Measurements from ENCODE around the gene HTR4. TPM values are rescaled to one million over a fixed set of nuclear protein-coding genes. Genes with fewer than 3 reads are reported as not detected.

HTR4 gene
- total RNA-seq, 1 donor from 2014 or later: not detected

- Histone ChIP-seq H2AFZ (replicated peaks) (no peak overlapping the region), H3K9me3 (ENCODE audit: low read depth) (no peaks in the 10 kb centered on the region), H3K36me3 (no peaks in the 10 kb centered on the region), H3F3A (ENCODE audit: low read depth) (no peaks in the 10 kb centered on the region), H3K9ac (no peak overlapping the region), H4K20me1 (ENCODE audit: low read depth) (no peaks in the 10 kb centered on the region), H3K4me3 (no peak overlapping the region), H3K4me1 (no peaks in the 10 kb centered on the region), H3K4me2 (no peak overlapping the region), H3K27me3 (no peaks in the 10 kb centered on the region), H3K79me2 (ENCODE audit: low read depth) (no peaks in the 10 kb centered on the region), H3K27ac (no peak overlapping the region)
- Mint-ChIP-seq H3K27me3 (ENCODE audit: insufficient read depth, low read depth) (peaks cover 3% of the 10 kb centered on the region), H3K9me3 (no peaks in the 10 kb centered on the region), H3K4me3 (no peak overlapping the region), H3K4me1 (no peaks in the 10 kb centered on the region), H3K36me3 (no peaks in the 10 kb centered on the region), H3K27ac (no peak overlapping the region)
- no peak for TF ChIP-seq EZH2phosphoT487 (IDR thresholded peaks at IDR 0.05)
- no peak for TF ChIP-seq EZH2 (IDR thresholded peaks at IDR 0.05)
- peak; percentile 27 for TF ChIP-seq CTCF (IDR thresholded peaks at IDR 0.05)
- peak; percentile 20 for DNase-seq (ENCODE audit: low spot score)
Measured at GRCh38 chr5:148523139-148523538, 131.2 kb downstream of the HTR4 start.

- Histone ChIP-seq H4K20me1 (ENCODE audit: low read depth) (no peaks in the 10 kb centered on the region), H3K79me2 (ENCODE audit: low read depth) (no peaks in the 10 kb centered on the region), H3K9me3 (ENCODE audit: low read depth) (no peaks in the 10 kb centered on the region), H3K4me3 (no peak overlapping the region), H3F3A (ENCODE audit: low read depth) (no peaks in the 10 kb centered on the region), H2AFZ (replicated peaks) (no peak overlapping the region), H3K9ac (no peak overlapping the region), H3K27ac (no peak overlapping the region), H3K4me1 (no peaks in the 10 kb centered on the region), H3K36me3 (no peaks in the 10 kb centered on the region), H3K4me2 (no peak overlapping the region), H3K27me3 (no peaks in the 10 kb centered on the region)
- peaks cover 2% of the 10 kb centered on the region for H3K9me3 Mint-ChIP-seq
- peaks cover under 1% of the 10 kb centered on the region for H3K27me3 Mint-ChIP-seq (ENCODE audit: insufficient read depth, low read depth)
- no peak overlapping the region for H3K27ac Mint-ChIP-seq
- DNase-seq (ENCODE audit: low spot score): no peak
- no peak for TF ChIP-seq EZH2phosphoT487 (IDR thresholded peaks at IDR 0.05)
- TF ChIP-seq EZH2 (IDR thresholded peaks at IDR 0.05): no peak
- no peak for TF ChIP-seq CTCF (IDR thresholded peaks at IDR 0.05)
- no peak overlapping the region for H3K4me3 Mint-ChIP-seq
- H3K4me1 Mint-ChIP-seq: no peaks in the 10 kb centered on the region
- H3K36me3 Mint-ChIP-seq: no peaks in the 10 kb centered on the region
Measured at GRCh38 chr5:148515460-148515859, 138.9 kb downstream of the HTR4 start.

- no peaks in the 10 kb centered on the region for H3F3A ChIP-seq (ENCODE audit: low read depth)
- H3K36me3 Mint-ChIP-seq: no peaks in the 10 kb centered on the region
- no peaks in the 10 kb centered on the region for H3K4me1 ChIP-seq
- no peak overlapping the region for H3K27ac ChIP-seq
- no peak overlapping the region for H3K9ac ChIP-seq
- H3K4me2 ChIP-seq: no peak overlapping the region
- H3K27ac Mint-ChIP-seq: no peak overlapping the region
- H3K9me3 Mint-ChIP-seq: peaks cover 2% of the 10 kb centered on the region
- H2AFZ ChIP-seq (replicated peaks): no peak overlapping the region
- no peaks in the 10 kb centered on the region for H3K36me3 ChIP-seq
- peaks cover 3% of the 10 kb centered on the region for H3K27me3 Mint-ChIP-seq (ENCODE audit: insufficient read depth, low read depth)
- DNase-seq (ENCODE audit: low spot score): no peak
- no peak overlapping the region for H3K4me3 ChIP-seq
- H4K20me1 ChIP-seq (ENCODE audit: low read depth): no peaks in the 10 kb centered on the region
- no peaks in the 10 kb centered on the region for H3K4me1 Mint-ChIP-seq
- no peak overlapping the region for H3K4me3 Mint-ChIP-seq
- no peaks in the 10 kb centered on the region for H3K27me3 ChIP-seq
- TF ChIP-seq CTCF (IDR thresholded peaks at IDR 0.05) (no peak), EZH2phosphoT487 (IDR thresholded peaks at IDR 0.05) (no peak), EZH2 (IDR thresholded peaks at IDR 0.05) (no peak)
- no peaks in the 10 kb centered on the region for H3K9me3 ChIP-seq (ENCODE audit: low read depth)
- H3K79me2 ChIP-seq (ENCODE audit: low read depth): no peaks in the 10 kb centered on the region
Measured at GRCh38 chr5:148514344-148514743, 140.0 kb downstream of the HTR4 start.

Data from neural progenitor cell (in vitro differentiated cells).